IMR-90 (cell line): ENCODE data around the gene CALR. TPM values are rescaled to one million over a fixed set of nuclear protein-coding genes. Genes with fewer than 3 reads are reported as not detected.

Experiments
- ATAC-seq: fragments of 200-7000 bp; cut with Tn5 transposase; 2 replicates; pipeline ENCODE4 v1.9.1; 2020; ENCODE audit warnings: low read depth, mild to moderate bottlenecking, moderate library complexity
- BruUV-seq: library from RNA; stranded (reverse); fragments of 400-500 nt; replicated peaks from 2 replicates; lab custom pipeline; 2021; lab: Mats Ljungman, UMichigan
- CTCF ChIA-PET: fragments of 300-600 bp; formaldehyde crosslinking; extraction: SDS; loops from one replicate; lab custom pipeline; 2021; ENCODE audit warnings: antibody characterized with exemption; lab: Yijun Ruan, JAX
- POLR2A ChIA-PET: fragments of 300-600 bp; sonication (Branson Sonifier 250); formaldehyde crosslinking; loops from one replicate; lab custom pipeline; 2022; ENCODE audit warnings: antibody characterized with exemption; ENCODE audit not compliant: unreplicated experiment; lab: Charles Lee
- DNase-seq: peaks from one replicate; pipeline ENCODE4 v3.0.0; 2013
- H2AFZ ChIP-seq: replicated peaks from 2 replicates; pipeline ENCODE3; 2013; ENCODE audit warnings: low read length, mild to moderate bottlenecking; ENCODE audit not compliant: poor library complexity
- H2AK5ac ChIP-seq: 2 replicates; pipeline ENCODE4 v1.6.1; 2013; ENCODE audit warnings: low read depth, low read length, inconsistent platforms
- H2AK9ac ChIP-seq: replicated peaks from 2 replicates; pipeline ENCODE3; 2013; ENCODE audit warnings: mild to moderate bottlenecking, low read depth, low read length, moderate library complexity; ENCODE audit not compliant: poor library complexity
- H2BK120ac ChIP-seq: 2 replicates; pipeline ENCODE4 v1.6.1; 2013; ENCODE audit warnings: low read depth, low read length, inconsistent platforms
- H2BK15ac ChIP-seq: 3 replicates; pipeline ENCODE4 v1.6.1; 2013; ENCODE audit warnings: low read depth, low read length, inconsistent platforms
- H2BK20ac ChIP-seq: 2 replicates; pipeline ENCODE4 v1.6.1; 2013; ENCODE audit warnings: low read depth, mild to moderate bottlenecking, inconsistent platforms, low read length, moderate library complexity
- H2BK5ac ChIP-seq: 2 replicates; pipeline ENCODE4 v1.6.1; 2013; ENCODE audit warnings: mild to moderate bottlenecking, low read depth, low read length, inconsistent platforms; ENCODE audit not compliant: poor library complexity, severe bottlenecking
- H3K14ac ChIP-seq: replicated peaks from 2 replicates; pipeline ENCODE4 v1.6.1; 2013; ENCODE audit warnings: low read depth, low read length, inconsistent platforms
- H3K18ac ChIP-seq: 2 replicates; pipeline ENCODE4 v1.6.1; 2013; ENCODE audit warnings: low read depth, low read length, control low read depth
- H3K23ac ChIP-seq: 2 replicates; pipeline ENCODE4 v1.6.1; 2013; ENCODE audit warnings: low read depth, low read length, inconsistent platforms
- H3K27ac ChIP-seq: 2 replicates; pipeline ENCODE4 v1.5.1; 2013; ENCODE audit warnings: mild to moderate bottlenecking, control low read depth, low read length; ENCODE audit not compliant: insufficient read depth
- H3K27me3 ChIP-seq: 2 replicates; pipeline ENCODE4 v1.6.1; 2013; ENCODE audit warnings: low read length; ENCODE audit not compliant: control insufficient read depth, insufficient read depth
- H3K36me3 ChIP-seq: 2 replicates; pipeline ENCODE4 v1.6.1; 2013; ENCODE audit warnings: low read length, mixed read lengths; ENCODE audit not compliant: control insufficient read depth, insufficient read depth
- H3K4ac ChIP-seq: 2 replicates; pipeline ENCODE4 v1.6.1; 2013; ENCODE audit warnings: low read depth, low read length, inconsistent platforms
- H3K4me1 ChIP-seq: 2 replicates; pipeline ENCODE4 v1.6.1; 2013; ENCODE audit warnings: low read length, mixed read lengths; ENCODE audit not compliant: control insufficient read depth, insufficient read depth
- H3K4me2 ChIP-seq: 2 replicates; pipeline ENCODE4 v1.6.1; 2013; ENCODE audit warnings: low read depth, mild to moderate bottlenecking, control low read depth, low read length, moderate library complexity
- H3K4me3 ChIP-seq: 2 replicates; pipeline ENCODE4 v1.5.1; 2013; ENCODE audit warnings: low read depth, mild to moderate bottlenecking, control low read depth, low read length, moderate library complexity; ENCODE audit not compliant: insufficient read depth
- H3K56ac ChIP-seq: 2 replicates; pipeline ENCODE4 v1.6.1; 2013; ENCODE audit warnings: low read length, inconsistent platforms; ENCODE audit not compliant: insufficient read depth; ENCODE audit errors: extremely low read depth
- H3K79me1 ChIP-seq, 2 experiments: 2 replicates each; pipeline ENCODE4 v1.6.1; 2013; ENCODE audit warnings: low read length in 2 of 2, inconsistent platforms in 1 of 2, low read depth in 1 of 2
- H3K9ac ChIP-seq: 2 replicates; pipeline ENCODE4 v1.6.1; 2013; ENCODE audit warnings: low read depth, low read length, control low read depth
- H3K9me1 ChIP-seq: 2 replicates; pipeline ENCODE4 v1.6.1; 2013; ENCODE audit warnings: low read length, inconsistent platforms; ENCODE audit not compliant: insufficient read depth
- H3K9me3 ChIP-seq: 2 replicates; pipeline ENCODE4 v1.6.1; 2013; ENCODE audit warnings: low read length; ENCODE audit not compliant: control insufficient read depth, insufficient read depth
- H4K20me1 ChIP-seq: 2 replicates; pipeline ENCODE4 v1.6.1; 2013; ENCODE audit warnings: low read length, inconsistent platforms; ENCODE audit not compliant: insufficient read depth
- H4K5ac ChIP-seq: 2 replicates; pipeline ENCODE4 v1.6.1; 2013; ENCODE audit warnings: mild to moderate bottlenecking, low read depth, low read length, control low read depth
- H4K8ac ChIP-seq, 2 experiments: 2 replicates each; pipeline ENCODE4 v1.6.1; 2013; ENCODE audit warnings: low read depth in 2 of 2, low read length in 2 of 2, control low read depth in 1 of 2, inconsistent platforms in 1 of 2
- H4K91ac ChIP-seq: 2 replicates; pipeline ENCODE4 v1.6.1; 2013; ENCODE audit warnings: low read depth, low read length, inconsistent platforms; ENCODE audit not compliant: insufficient read depth
- BHLHE40 ChIP-seq: fragments of 150-350 bp; IDR thresholded peaks from 2 replicates; pipeline ENCODE4 v1.6.1; 2016; ENCODE audit warnings: mild to moderate bottlenecking, low read depth, low read length
- MXI1 ChIP-seq: IDR thresholded peaks from 2 replicates; pipeline ENCODE4 v1.6.1; 2012; ENCODE audit warnings: low read depth, mild to moderate bottlenecking, low read length, moderate library complexity, borderline replicate concordance
- NFE2L2 ChIP-seq: fragments of 150-350 bp; IDR thresholded peaks from 2 replicates; pipeline ENCODE4 v1.6.1; 2016; ENCODE audit warnings: low read depth, mild to moderate bottlenecking, low read length
- POLR2A ChIP-seq: IDR thresholded peaks from 2 replicates; pipeline ENCODE4 v1.6.1; 2012; ENCODE audit warnings: mild to moderate bottlenecking, low read depth, low read length
- RAD21 ChIP-seq: IDR thresholded peaks from 2 replicates; pipeline ENCODE4 v1.6.1; 2012; ENCODE audit warnings: low read length, improper control_type of control experiment
- RFX5 ChIP-seq: IDR thresholded peaks from 2 replicates; pipeline ENCODE4 v1.8.0; 2012; ENCODE audit warnings: low read depth, mild to moderate bottlenecking, low read length, moderate library complexity
- SMC3 ChIP-seq: fragments of 150-350 bp; IDR thresholded peaks from 2 replicates; pipeline ENCODE4 v1.6.1; 2016; ENCODE audit warnings: low read depth, mild to moderate bottlenecking, antibody characterized with exemption, low read length, moderate library complexity
- USF2 ChIP-seq: fragments of 150-350 bp; IDR thresholded peaks from 2 replicates; pipeline ENCODE4 v1.6.1; 2017; ENCODE audit warnings: mild to moderate bottlenecking, antibody characterized with exemption, low read length, low read depth
- WGBS, 2 experiments: methylation state at CpG; one replicate each; pipeline versions ENCODE4 v1.1.5 to v1.1.7; 2013; ENCODE audit warnings: missing lambda C conversion rate in 2 of 2; ENCODE audit not compliant: insufficient read length in 1 of 2; ENCODE audit errors: extremely low coverage in 2 of 2; 5-methylcytosine and 5-hydroxymethylcytosine counted together
- dilution Hi-C: fragments of 300-500 bp; cut with HindIII; formaldehyde crosslinking; loops from one replicate; pipeline ENCODE4 v1.14.3; 2018; ENCODE audit warnings: low sequenced_read_pairs; ENCODE audit not compliant: unreplicated experiment
- in situ Hi-C: fragments of 300-500 bp; cut with MboI; formaldehyde crosslinking; loops from 3 replicates; pipeline ENCODE4 v1.14.3; 2019; ENCODE audit warnings: low sequenced_read_pairs, inconsistent platforms, mixed read lengths
- intact Hi-C: fragments of 100-400 bp; cut with micrococcal nuclease; formaldehyde crosslinking; loops from 2 replicates; pipeline ENCODE4 v1.10.0; 2022
- polyA plus RNA-seq, 3 experiments: library from polyadenylated mRNA; depleted of rRNA; stranded (reverse); fragments of >200 nt; gene quantifications; 2 replicates each; pipeline ENCODE4 v1.2.3, GENCODE V29; 2012; ENCODE audit warnings: low replicate concordance in 1 of 3
- total RNA-seq: library from RNA; depleted of rRNA; stranded (reverse); fragments of >200 nt; gene quantifications from 2 replicates; pipeline ENCODE4 v1.2.3, GENCODE V29; 2012
- TF ChIP-seq, protein P1 (sequence below): conservative IDR thresholded peaks from 2 replicates; pipeline ENCODE4 v1.5.1; 2012; ENCODE audit warnings: mild to moderate bottlenecking, low read depth, low read length, improper control_type of control experiment

CALR gene
- total and polyA plus RNA-seq, 2 of the 4 experiments (the other 2 are of a cell fraction): 1,932 to 3,358 TPM

DNA sequence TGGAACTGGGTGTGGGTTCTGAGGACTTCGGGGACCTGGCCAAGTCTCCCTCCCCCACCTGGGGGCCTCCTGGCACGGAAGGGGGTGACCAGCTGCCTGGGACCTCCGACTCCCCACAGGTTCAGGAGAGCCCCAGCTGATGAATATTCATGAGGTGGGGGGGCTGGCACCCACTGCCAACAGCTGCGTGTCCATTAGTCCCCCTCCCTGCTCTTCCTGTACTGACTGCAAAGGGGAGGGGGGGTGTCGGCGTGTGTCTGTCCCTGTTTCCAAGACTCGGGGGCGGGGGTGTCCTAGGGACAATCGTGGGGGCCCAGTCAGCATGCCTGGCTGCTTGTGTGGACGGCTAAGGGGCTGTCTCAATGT lies 46.3 kb downstream of the CALR start (continued):
- TF ChIP-seq, protein P1, sequence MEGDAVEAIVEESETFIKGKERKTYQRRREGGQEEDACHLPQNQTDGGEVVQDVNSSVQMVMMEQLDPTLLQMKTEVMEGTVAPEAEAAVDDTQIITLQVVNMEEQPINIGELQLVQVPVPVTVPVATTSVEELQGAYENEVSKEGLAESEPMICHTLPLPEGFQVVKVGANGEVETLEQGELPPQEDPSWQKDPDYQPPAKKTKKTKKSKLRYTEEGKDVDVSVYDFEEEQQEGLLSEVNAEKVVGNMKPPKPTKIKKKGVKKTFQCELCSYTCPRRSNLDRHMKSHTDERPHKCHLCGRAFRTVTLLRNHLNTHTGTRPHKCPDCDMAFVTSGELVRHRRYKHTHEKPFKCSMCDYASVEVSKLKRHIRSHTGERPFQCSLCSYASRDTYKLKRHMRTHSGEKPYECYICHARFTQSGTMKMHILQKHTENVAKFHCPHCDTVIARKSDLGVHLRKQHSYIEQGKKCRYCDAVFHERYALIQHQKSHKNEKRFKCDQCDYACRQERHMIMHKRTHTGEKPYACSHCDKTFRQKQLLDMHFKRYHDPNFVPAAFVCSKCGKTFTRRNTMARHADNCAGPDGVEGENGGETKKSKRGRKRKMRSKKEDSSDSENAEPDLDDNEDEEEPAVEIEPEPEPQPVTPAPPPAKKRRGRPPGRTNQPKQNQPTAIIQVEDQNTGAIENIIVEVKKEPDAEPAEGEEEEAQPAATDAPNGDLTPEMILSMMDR: no peak

DNA sequence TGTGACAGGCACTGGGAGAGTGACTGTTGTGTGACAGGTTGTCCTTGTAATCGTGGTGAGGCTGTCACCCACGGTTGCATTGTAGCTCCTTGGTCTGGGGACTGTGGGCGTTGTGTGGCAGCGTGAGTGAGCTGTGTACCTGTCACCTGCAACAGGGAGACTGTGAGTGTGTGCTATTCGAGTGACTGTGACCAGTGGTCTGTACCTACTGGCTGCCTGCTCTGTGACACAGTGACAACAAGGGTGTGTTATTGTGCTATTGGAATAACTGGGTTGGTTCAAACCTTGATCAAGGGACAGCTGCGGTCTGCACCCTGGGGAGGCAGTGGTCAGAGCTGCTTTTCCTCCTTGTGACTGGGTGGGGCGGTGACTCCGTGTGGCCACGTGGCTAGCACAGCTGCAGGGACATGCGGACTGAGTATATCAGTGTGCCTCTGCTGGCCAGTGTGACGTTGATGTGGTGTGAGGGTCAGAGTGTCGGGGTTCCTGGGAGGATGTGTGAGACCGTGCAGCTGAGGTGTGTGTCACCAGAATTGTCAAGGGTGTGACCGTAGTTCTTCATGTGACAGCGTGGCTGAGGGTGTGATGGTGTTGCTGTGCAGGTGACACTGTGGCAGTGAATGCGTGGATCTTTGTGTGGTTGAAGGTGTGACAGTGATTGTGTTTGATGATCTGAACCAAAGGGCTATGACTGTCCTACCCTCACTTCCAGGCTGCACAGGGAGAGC lies 46.8 kb downstream of the CALR start:
- no peak; the same call in 1 of the 2 replicates for ATAC-seq
- intact Hi-C loops (loop anchor here (5.0 kb wide), 1 partner anchor 47 kb away; no protein-coding TSS in a partner anchor), in situ Hi-C loops (loop anchor here (25.0 kb wide), 1 partner anchor 752 kb away; a partner anchor contains a TSS), dilution Hi-C loops (no loop called here)
- WGBS, 2 experiments: 53% methylated on average over 8 of the region's 16 CpGs; no CpG with 5 or more reads in 1 of the 2 experiments
- BruUV-seq: no TSS peak
- Histone ChIP-seq H2BK15ac (peak overlapping the region; percentile 24; the same call in 1 of the 3 replicates), H2AFZ (peak overlapping the region; percentile 69), H3K56ac (no peak overlapping the region), H3K4me3 (no peak overlapping the region), H4K8ac (peak overlapping the region in 1 of 2 experiments; percentile 61; a peak in 1 of 4 replicates), H3K14ac (peak overlapping the region; percentile 10; the same call in 1 of the 2 replicates), H3K9ac (no peak overlapping the region), H3K4ac (peak overlapping the region; percentile 18; the same call in 1 of the 2 replicates), H2AK9ac (peak overlapping the region; percentile 91), H3K9me3 (no peaks in the 10 kb centered on the region), H3K23ac (no peak overlapping the region; the same call in 1 of the 2 replicates), H4K5ac (no peak overlapping the region), H4K20me1 (no peaks in the 10 kb centered on the region), H3K4me1 (peaks cover 3% of the 10 kb centered on the region; the same call in 1 of the 2 replicates), H3K4me2 (no peak overlapping the region), H3K18ac (no peak overlapping the region), H3K36me3 (no peaks in the 10 kb centered on the region), H2AK5ac (peak overlapping the region; percentile 89; the same call in 1 of the 2 replicates), H2BK20ac (no peak overlapping the region), H4K91ac (peak overlapping the region; percentile 32; the same call in 1 of the 2 replicates), H3K9me1 (0 out of 2 replicates have a peak, but pooled peaks cover 4% of the 10 kb centered on the region), H3K27ac (no peak overlapping the region), H2BK120ac (no peak overlapping the region), H2BK5ac (no peak overlapping the region), H3K27me3 (no peaks in the 10 kb centered on the region), H3K79me1 (no peaks in the 10 kb centered on the region; a peak in 1 of 4 replicates)
- POLR2A ChIA-PET: no interaction called here
- DNase-seq: peak; percentile 76
- TF ChIP-seq POLR2A (no peak), RFX5 (no peak), BHLHE40 (peak; percentile 52; the same call in 1 of the 2 replicates), USF2 (peak; percentile 83), NFE2L2 (no peak), MXI1 (peak; percentile 76), SMC3 (no peak), RAD21 (no peak)
- CTCF ChIA-PET: interaction anchor here (1.0 to 4.3 kb wide), 2 partner anchors 20 to 76 kb away, joined by 3 to 25 read pairs; no protein-coding TSS in a partner anchor
